GM12878 (cell line): ENCODE results near the gene GPR176. TPM values are rescaled to one million over a fixed set of nuclear protein-coding genes. Genes with fewer than 3 reads are reported as not detected.

Experiments
- ATAC-seq: fragments of 200-7000 bp; cut with Tn5 transposase; 3 replicates; pipeline ENCODE4 v1.9.1; 2020; ENCODE audit warnings: mild to moderate bottlenecking, moderate library complexity
- BruUV-seq: library from RNA; stranded (reverse); fragments of 400-500 nt; replicated peaks from 2 replicates; lab custom pipeline; 2021; lab: Mats Ljungman, UMichigan
- CTCF ChIA-PET: fragments of 300-600 bp; sonication (Branson Sonifier 250); formaldehyde crosslinking; extraction: SDS; loops from one replicate; lab custom pipeline; 2021; ENCODE audit warnings: inconsistent platforms; lab: Yijun Ruan, JAX
- POLR2A ChIA-PET: fragments of 350-600 bp; formaldehyde crosslinking; extraction: SDS; loops from one replicate; lab custom pipeline; 2021; ENCODE audit warnings: inconsistent platforms; lab: Charles Lee
- RAD21 ChIA-PET: fragments of 300-600 bp; sonication (Branson Sonifier 250); formaldehyde crosslinking; loops from one replicate; lab custom pipeline; 2023; ENCODE audit warnings: antibody characterized with exemption; ENCODE audit not compliant: unreplicated experiment; lab: Charles Lee
- SMC1A ChIA-PET: fragments of 300-600 bp; sonication (Branson Sonifier 250); formaldehyde crosslinking; loops from one replicate; lab custom pipeline; 2023; ENCODE audit not compliant: unreplicated experiment, uncharacterized antibody; lab: Charles Lee
- DNase-seq: peaks from one replicate; pipeline ENCODE4 v3.0.0-alpha.2; 2011; ENCODE audit warnings: low read depth, low spot score
- FAIRE-seq: peaks from 3 replicates; lab custom pipeline; 2011; peaks lifted over from hg19 to GRCh38; lab: Jason Lieb, UNC
- H2AFZ ChIP-seq: 2 replicates; pipeline ENCODE4 v1.6.0; 2011; ENCODE audit warnings: low read depth, low read length, control low read depth; ENCODE audit not compliant: control insufficient read depth
- H3K27ac ChIP-seq: 2 replicates; pipeline ENCODE4 v1.5.1; 2011; ENCODE audit warnings: control low read depth; ENCODE audit not compliant: control insufficient read depth, insufficient read depth
- H3K27me3 ChIP-seq, 2 experiments: replicated peaks in 1 of 2; 2 replicates each; pipeline versions ENCODE4 v1.6.0 to v1.6.1; 2011; ENCODE audit warnings: low read length in 1 of 2; ENCODE audit not compliant: control insufficient read depth in 2 of 2, insufficient read depth in 2 of 2
- H3K36me3 ChIP-seq, 2 experiments: 2 replicates each; pipeline ENCODE4 v1.5.1; 2011; ENCODE audit warnings: low read length in 1 of 2; ENCODE audit not compliant: control insufficient read depth in 2 of 2, insufficient read depth in 2 of 2
- H3K4me1 ChIP-seq: 2 replicates; pipeline ENCODE4 v1.6.1; 2011; ENCODE audit warnings: mild to moderate bottlenecking, low read length, moderate library complexity, mixed read lengths; ENCODE audit not compliant: control insufficient read depth, insufficient read depth
- H3K4me2 ChIP-seq: 2 replicates; pipeline ENCODE4 v1.6.0; 2011; ENCODE audit warnings: control low read depth; ENCODE audit not compliant: control insufficient read depth, insufficient read depth
- H3K4me3 ChIP-seq: fragments of 200-600 bp; sonication (generic); 2 replicates; pipeline ENCODE4 v1.5.1; 2016
- H3K79me2 ChIP-seq: 2 replicates; pipeline ENCODE4 v1.6.0; 2011; ENCODE audit warnings: low read length; ENCODE audit not compliant: control insufficient read depth, insufficient read depth
- H3K9ac ChIP-seq: 2 replicates; pipeline ENCODE4 v1.8.0; 2011; ENCODE audit warnings: low read length, control low read depth, mixed read lengths; ENCODE audit not compliant: control insufficient read depth, insufficient read depth
- H3K9me3 ChIP-seq: replicated peaks from 3 replicates; pipeline ENCODE4 v1.5.1; 2011; ENCODE audit warnings: mild to moderate bottlenecking, low read length; ENCODE audit not compliant: control insufficient read depth, insufficient read depth
- H4K20me1 ChIP-seq: 2 replicates; pipeline ENCODE4 v1.6.0; 2011; ENCODE audit not compliant: control insufficient read depth, insufficient read depth
- CBX3 ChIP-seq: fragments of 200-600 bp; sonication (generic); IDR thresholded peaks from 2 replicates; pipeline ENCODE4 v1.6.1; 2016; ENCODE audit warnings: low read depth, borderline replicate concordance
- CEBPB ChIP-seq, 2 experiments: fragments of 150-350 bp in 1 of 2; IDR thresholded peaks; 2 replicates each; pipeline ENCODE4 v1.6.1; 2012 to 2014; ENCODE audit warnings: low read depth in 2 of 2, low read length in 2 of 2, borderline replicate concordance in 1 of 2, inconsistent platforms in 1 of 2
- IRF4 ChIP-seq: IDR thresholded peaks from 2 replicates; pipeline ENCODE4 v1.6.1; 2011; ENCODE audit warnings: low read depth, low read length
- MEF2B ChIP-seq: fragments of 450-650 bp; IDR thresholded peaks from 2 replicates; pipeline ENCODE4 v1.6.1; 2018; ENCODE audit warnings: mild to moderate bottlenecking, moderate library complexity; ENCODE audit not compliant: partially characterized antibody, poor library complexity, severe bottlenecking
- MTA3 ChIP-seq: IDR thresholded peaks from 2 replicates; pipeline ENCODE4 v1.6.1; 2012; ENCODE audit warnings: low read length, inconsistent platforms, borderline replicate concordance
- POLR2A ChIP-seq: IDR thresholded peaks from 2 replicates; pipeline ENCODE4 v1.6.1; 2011; ENCODE audit warnings: low read depth, mild to moderate bottlenecking, low read length
- RBBP5 ChIP-seq: fragments of 200-600 bp; sonication (generic); conservative IDR thresholded peaks from 2 replicates; pipeline ENCODE4 v1.6.1; 2016
- SREBF2 ChIP-seq: IDR thresholded peaks from 2 replicates; pipeline ENCODE4 v1.6.1; 2012; ENCODE audit warnings: mild to moderate bottlenecking, low read length
- STAT3 ChIP-seq: IDR thresholded peaks from 2 replicates; pipeline ENCODE4 v1.6.1; 2011; ENCODE audit warnings: low read depth, low read length, improper control_type of control experiment
- WGBS: methylation state at CpG from one replicate; pipeline ENCODE4 v1.1.6; 2016; ENCODE audit warnings: low lambda C conversion rate; ENCODE audit not compliant: insufficient replicate concordance, insufficient coverage; ENCODE audit errors: missing lambda C conversion rate; 5-methylcytosine and 5-hydroxymethylcytosine counted together
- in situ Hi-C: fragments of 300-500 bp; cut with MboI; formaldehyde crosslinking; loops from 9 replicates; pipeline ENCODE4 v1.14.3; 2018; ENCODE audit warnings: mixed read lengths
- intact Hi-C: fragments of 100-400 bp; cut with micrococcal nuclease; formaldehyde crosslinking; loops from one replicate; pipeline ENCODE4 v1.14.2; 2022; ENCODE audit not compliant: unreplicated experiment
- polyA plus RNA-seq, 11 experiments: library from polyadenylated mRNA; depleted of rRNA in 4 of 11; unstranded in 6 of 11; stranded (reverse) in 5 of 11; fragments of >200 nt; fragmentation: Nextera tagmentation in 4 of 11; fragmentation: Illumina TruSeq in 1 of 11; extraction: Ambion mirVana in 4 of 11; extraction: Trizol in 1 of 11; gene quantifications; 1 replicate in 1 of 11; 2 replicates in 10 of 11; pipeline versions ENCODE4 v1.2.1 to v1.2.3, GENCODE V29; 2011 to 2016; ENCODE audit warnings: inconsistent platforms in 2 of 11, missing spikeins in 2 of 11, low read depth in 1 of 11
- total RNA-seq, 4 experiments: library from RNA; depleted of rRNA in 3 of 4; stranded (reverse); fragments of >200 nt in 3 of 4; fragmentation: Illumina TruSeq in 1 of 4; extraction: Trizol in 1 of 4; gene quantifications; 2 replicates each; pipeline versions ENCODE4 v1.2.1 to v1.2.3, GENCODE V29; 2013 to 2021
- TF ChIP-seq, protein P1 (sequence below): fragments of 150-350 bp; IDR thresholded peaks from 2 replicates; pipeline ENCODE4 v1.6.1; 2014; ENCODE audit warnings: mild to moderate bottlenecking, low read depth, low read length
- TF ChIP-seq, protein P2 (sequence below): fragments of 450-650 bp; conservative IDR thresholded peaks from 2 replicates; pipeline ENCODE4 v1.6.1; 2017; ENCODE audit warnings: mild to moderate bottlenecking, moderate library complexity
- TF ChIP-seq, protein P3 (sequence below): fragments of 450-650 bp; IDR thresholded peaks from 2 replicates; pipeline ENCODE4 v1.6.1; 2017; ENCODE audit warnings: mild to moderate bottlenecking, moderate library complexity

The GPR176 gene
- total and polyA plus RNA-seq, 10 of the 15 experiments (the other 5 are each of a cell fraction or from before 2014, with no cell fraction given): 0.02 to 0.33 (median 0.16) TPM; not detected in 4

DNA sequence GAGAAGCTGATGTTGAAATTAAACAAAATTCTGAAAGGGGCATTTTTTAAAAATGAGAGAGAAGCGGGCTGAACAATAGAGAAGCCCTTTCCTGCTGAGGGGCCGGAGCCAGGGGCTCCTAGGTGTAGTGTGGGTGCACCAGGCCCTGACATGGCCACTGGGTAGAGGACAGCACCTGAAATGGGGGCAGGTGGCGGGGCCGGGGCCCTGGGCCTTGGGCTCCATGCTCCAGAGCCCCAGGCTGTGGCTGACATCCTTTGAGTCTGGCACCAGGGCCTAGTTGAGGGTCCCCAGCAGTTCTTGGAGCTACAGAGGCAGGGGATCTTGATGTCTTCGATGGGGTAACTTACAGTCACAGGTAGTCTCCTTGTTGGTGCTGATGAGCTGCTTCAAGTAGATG lies 6.5 kb upstream of the GPR176 start:
- Histone ChIP-seq H3K79me2 (no peaks in the 10 kb centered on the region), H3K27me3 (no peaks in the 10 kb centered on the region), H3K9ac (no peak overlapping the region), H3K4me1 (no peaks in the 10 kb centered on the region), H3K9me3 (no peaks in the 10 kb centered on the region), H2AFZ (no peak overlapping the region), H3K4me3 (no peak overlapping the region), H4K20me1 (no peaks in the 10 kb centered on the region), H3K27ac (no peak overlapping the region), H3K36me3 (no peaks in the 10 kb centered on the region), H3K4me2 (no peak overlapping the region)
- RAD21 ChIA-PET: no interaction called here
- no peak for DNase-seq
- CTCF ChIA-PET: interaction anchor here (0.5 to 4.6 kb wide), 2 partner anchors 8 to 19 kb away, joined by 3 to 21 read pairs; partner anchors contain the start of gene EIF2AK4
- ATAC-seq: no peak
- intact Hi-C loops (no loop called here), in situ Hi-C loops (no loop called here)
- BruUV-seq: no TSS peak
- no peak for FAIRE-seq
- POLR2A ChIA-PET: interaction anchor here (0.9 kb wide), 1 partner anchor 9 kb away, joined by 3 read pairs; no protein-coding TSS in a partner anchor
- TF ChIP-seq RBBP5: no peak
- no peak for TF ChIP-seq IRF4
- TF ChIP-seq, protein P1, sequence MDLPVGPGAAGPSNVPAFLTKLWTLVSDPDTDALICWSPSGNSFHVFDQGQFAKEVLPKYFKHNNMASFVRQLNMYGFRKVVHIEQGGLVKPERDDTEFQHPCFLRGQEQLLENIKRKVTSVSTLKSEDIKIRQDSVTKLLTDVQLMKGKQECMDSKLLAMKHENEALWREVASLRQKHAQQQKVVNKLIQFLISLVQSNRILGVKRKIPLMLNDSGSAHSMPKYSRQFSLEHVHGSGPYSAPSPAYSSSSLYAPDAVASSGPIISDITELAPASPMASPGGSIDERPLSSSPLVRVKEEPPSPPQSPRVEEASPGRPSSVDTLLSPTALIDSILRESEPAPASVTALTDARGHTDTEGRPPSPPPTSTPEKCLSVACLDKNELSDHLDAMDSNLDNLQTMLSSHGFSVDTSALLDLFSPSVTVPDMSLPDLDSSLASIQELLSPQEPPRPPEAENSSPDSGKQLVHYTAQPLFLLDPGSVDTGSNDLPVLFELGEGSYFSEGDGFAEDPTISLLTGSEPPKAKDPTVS: no peak
- TF ChIP-seq CBX3: no peak
- no peak for TF ChIP-seq CEBPB (IDR thresholded peaks at IDR 0.05; ENCODE audit: borderline replicate concordance in 1 of 2, low read depth in 2 of 2, low read length in 2 of 2)
- TF ChIP-seq, protein P2, sequence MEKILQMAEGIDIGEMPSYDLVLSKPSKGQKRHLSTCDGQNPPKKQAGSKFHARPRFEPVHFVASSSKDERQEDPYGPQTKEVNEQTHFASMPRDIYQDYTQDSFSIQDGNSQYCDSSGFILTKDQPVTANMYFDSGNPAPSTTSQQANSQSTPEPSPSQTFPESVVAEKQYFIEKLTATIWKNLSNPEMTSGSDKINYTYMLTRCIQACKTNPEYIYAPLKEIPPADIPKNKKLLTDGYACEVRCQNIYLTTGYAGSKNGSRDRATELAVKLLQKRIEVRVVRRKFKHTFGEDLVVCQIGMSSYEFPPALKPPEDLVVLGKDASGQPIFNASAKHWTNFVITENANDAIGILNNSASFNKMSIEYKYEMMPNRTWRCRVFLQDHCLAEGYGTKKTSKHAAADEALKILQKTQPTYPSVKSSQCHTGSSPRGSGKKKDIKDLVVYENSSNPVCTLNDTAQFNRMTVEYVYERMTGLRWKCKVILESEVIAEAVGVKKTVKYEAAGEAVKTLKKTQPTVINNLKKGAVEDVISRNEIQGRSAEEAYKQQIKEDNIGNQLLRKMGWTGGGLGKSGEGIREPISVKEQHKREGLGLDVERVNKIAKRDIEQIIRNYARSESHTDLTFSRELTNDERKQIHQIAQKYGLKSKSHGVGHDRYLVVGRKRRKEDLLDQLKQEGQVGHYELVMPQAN: no peak
- TF ChIP-seq, protein P3, sequence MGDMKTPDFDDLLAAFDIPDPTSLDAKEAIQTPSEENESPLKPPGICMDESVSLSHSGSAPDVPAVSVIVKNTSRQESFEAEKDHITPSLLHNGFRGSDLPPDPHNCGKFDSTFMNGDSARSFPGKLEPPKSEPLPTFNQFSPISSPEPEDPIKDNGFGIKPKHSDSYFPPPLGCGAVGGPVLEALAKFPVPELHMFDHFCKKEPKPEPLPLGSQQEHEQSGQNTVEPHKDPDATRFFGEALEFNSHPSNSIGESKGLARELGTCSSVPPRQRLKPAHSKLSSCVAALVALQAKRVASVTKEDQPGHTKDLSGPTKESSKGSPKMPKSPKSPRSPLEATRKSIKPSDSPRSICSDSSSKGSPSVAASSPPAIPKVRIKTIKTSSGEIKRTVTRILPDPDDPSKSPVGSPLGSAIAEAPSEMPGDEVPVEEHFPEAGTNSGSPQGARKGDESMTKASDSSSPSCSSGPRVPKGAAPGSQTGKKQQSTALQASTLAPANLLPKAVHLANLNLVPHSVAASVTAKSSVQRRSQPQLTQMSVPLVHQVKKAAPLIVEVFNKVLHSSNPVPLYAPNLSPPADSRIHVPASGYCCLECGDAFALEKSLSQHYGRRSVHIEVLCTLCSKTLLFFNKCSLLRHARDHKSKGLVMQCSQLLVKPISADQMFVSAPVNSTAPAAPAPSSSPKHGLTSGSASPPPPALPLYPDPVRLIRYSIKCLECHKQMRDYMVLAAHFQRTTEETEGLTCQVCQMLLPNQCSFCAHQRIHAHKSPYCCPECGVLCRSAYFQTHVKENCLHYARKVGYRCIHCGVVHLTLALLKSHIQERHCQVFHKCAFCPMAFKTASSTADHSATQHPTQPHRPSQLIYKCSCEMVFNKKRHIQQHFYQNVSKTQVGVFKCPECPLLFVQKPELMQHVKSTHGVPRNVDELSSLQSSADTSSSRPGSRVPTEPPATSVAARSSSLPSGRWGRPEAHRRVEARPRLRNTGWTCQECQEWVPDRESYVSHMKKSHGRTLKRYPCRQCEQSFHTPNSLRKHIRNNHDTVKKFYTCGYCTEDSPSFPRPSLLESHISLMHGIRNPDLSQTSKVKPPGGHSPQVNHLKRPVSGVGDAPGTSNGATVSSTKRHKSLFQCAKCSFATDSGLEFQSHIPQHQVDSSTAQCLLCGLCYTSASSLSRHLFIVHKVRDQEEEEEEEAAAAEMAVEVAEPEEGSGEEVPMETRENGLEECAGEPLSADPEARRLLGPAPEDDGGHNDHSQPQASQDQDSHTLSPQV: no peak
- no peak for TF ChIP-seq MTA3
- no peak for TF ChIP-seq SREBF2
- no peak for TF ChIP-seq POLR2A
- TF ChIP-seq STAT3: no peak
- TF ChIP-seq MEF2B: no peak
- WGBS: 65% methylated on average over 5 of the region's 5 CpGs
- SMC1A ChIA-PET: interaction anchor here (8.7 kb wide), 1 partner anchor 8 kb away, joined by 65 read pairs; the partner anchor contains the start of gene EIF2AK4
